NCI-H748 treated with DMSO at 0.1 percent for 48 hours (cell line): Measurements from ENCODE around the gene NTMT2.
A peak's percentile ranks its signal among the peaks of the same experiment; 100 is the strongest.
"Not testable (repeated sequence)": the region's sequence is repeated elsewhere in the genome, so short reads cannot be mapped to it uniquely, and the experiment has no call there.

ENCODE experiments used
- DNase-seq: peaks from one replicate; lab custom pipeline; 2025; lab: John Stamatoyannopoulos, UW

NTMT2 gene

GRCh38 chr1:170145770-170146676 lies at the start of gene NTMT2:
Gene NTMT2 (plus strand): TSS chr1:170145959. CDS start chr1:170146108, 149 bp downstream.
- peak; percentile 34 for DNase-seq

GRCh38 chr1:170095976-170096748 lies 49.6 kb upstream of the NTMT2 start:
- DNase-seq, result no peak

GRCh38 chr1:170096806-170097340 lies 48.9 kb upstream of the NTMT2 start:
- DNase-seq, result no peak

GRCh38 chr1:170097449-170097948 lies 48.3 kb upstream of the NTMT2 start:
- no peak for DNase-seq

- DNase-seq, result not testable (repeated sequence)
These were observed 32.6 kb upstream of the NTMT2 start for GRCh38 chr1:170113140-170113539.

- DNase-seq, result no peak
These were observed 30.9 kb upstream of the NTMT2 start for GRCh38 chr1:170114906-170115305.

- no peak for DNase-seq
These were observed 23.4 kb upstream of the NTMT2 start for GRCh38 chr1:170122366-170122765.

- no peak for DNase-seq
These were observed 20.5 kb upstream of the NTMT2 start for GRCh38 chr1:170125269-170125668.

- no peak for DNase-seq
These were observed 19.1 kb upstream of the NTMT2 start for GRCh38 chr1:170126696-170127095.

GRCh38 chr1:170131450-170131849 lies 14.3 kb upstream of the NTMT2 start:
- no peak for DNase-seq

GRCh38 chr1:170131984-170132383 lies 13.8 kb upstream of the NTMT2 start:
- DNase-seq, result no peak

- no peak for DNase-seq
These were observed 11.8 kb upstream of the NTMT2 start for GRCh38 chr1:170133766-170134495.

GRCh38 chr1:170134521-170134920 lies 11.2 kb upstream of the NTMT2 start:
- DNase-seq, result no peak

- DNase-seq, result no peak
These were observed 5.4 kb upstream of the NTMT2 start for GRCh38 chr1:170140371-170140770.

GRCh38 chr1:170145061-170145460 lies 698 bp upstream of the NTMT2 start:
- no peak for DNase-seq

GRCh38 chr1:170146720-170147263 lies 1.0 kb downstream of the NTMT2 start:
- no peak for DNase-seq

GRCh38 chr1:170149241-170149640 lies 3.5 kb downstream of the NTMT2 start:
- no peak for DNase-seq

GRCh38 chr1:170150016-170150415 lies 4.3 kb downstream of the NTMT2 start:
- no peak for DNase-seq

- DNase-seq, result no peak
These were observed 5.2 kb downstream of the NTMT2 start for GRCh38 chr1:170150921-170151320.

- no peak for DNase-seq
These were observed 7.7 kb downstream of the NTMT2 start for GRCh38 chr1:170153417-170153816.

GRCh38 chr1:170155055-170155454 lies 9.3 kb downstream of the NTMT2 start:
- no peak for DNase-seq

GRCh38 chr1:170156594-170156993 lies 10.8 kb downstream of the NTMT2 start:
- peak; percentile 4 for DNase-seq
